Measurements from ENCODE around the gene AAK1.

DNA sequence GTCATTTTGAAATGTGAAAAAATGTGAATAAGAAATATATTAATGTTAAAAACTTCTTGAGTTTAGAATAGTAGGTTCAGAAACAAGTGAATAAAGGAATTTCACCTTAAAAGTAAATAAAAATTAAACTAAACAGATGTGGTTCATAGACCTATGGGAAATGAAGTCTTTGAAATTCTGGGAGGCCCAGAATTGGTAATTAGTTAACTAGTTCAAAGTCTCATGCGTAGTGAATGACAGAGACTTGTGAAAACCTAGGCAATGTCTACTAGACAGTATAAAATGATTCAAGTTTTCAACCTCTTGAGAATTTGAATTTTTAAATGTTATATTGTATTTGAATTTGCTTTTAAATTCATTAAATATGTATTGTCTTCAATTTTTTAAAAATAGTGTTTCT, 32.6 kb upstream of the AAK1 start:
- TF ChIP-seq CTCF (IDR thresholded peaks at IDR 0.05; ENCODE audit: insufficient read depth, low read length, poor library complexity, severe bottlenecking) (no peak), EZH2phosphoT487 (conservative IDR thresholded peaks at IDR 0.05; ENCODE audit: low read length) (no peak)
